PFSK-1 (cell line): Measurements from ENCODE around the gene FKBP14.

ENCODE experiments used
- FOXP2 ChIP-seq: optimal IDR thresholded peaks from 2 replicates; pipeline ENCODE3; 2011; ENCODE audit warnings: borderline replicate concordance, control low read depth, inconsistent platforms; ENCODE audit not compliant: insufficient read depth; ENCODE audit errors: extremely low read length, extremely low read depth
- POLR2AphosphoS5 ChIP-seq: IDR thresholded peaks from 2 replicates; pipeline ENCODE4 v1.6.1; 2012; ENCODE audit warnings: low read depth, mild to moderate bottlenecking, control low read depth, low read length, moderate library complexity
- SIN3A ChIP-seq: IDR thresholded peaks from 2 replicates; pipeline ENCODE4 v1.6.1; 2012; ENCODE audit warnings: mild to moderate bottlenecking, low read length, moderate library complexity, borderline replicate concordance; ENCODE audit not compliant: insufficient read depth
- TAF1 ChIP-seq: IDR thresholded peaks from 2 replicates; pipeline ENCODE4 v1.6.1; 2012; ENCODE audit warnings: low read length, control low read depth, borderline replicate concordance; ENCODE audit not compliant: insufficient read depth
- TF ChIP-seq, protein P1 (sequence below), 2 experiments: IDR thresholded peaks; 2 replicates each; pipeline versions ENCODE4 v1.6.1 to v1.8.0; 2011 to 2012; ENCODE audit warnings: low read depth in 2 of 2, low read length in 2 of 2, control low read depth in 1 of 2, inconsistent platforms in 1 of 2, mild to moderate bottlenecking in 1 of 2, moderate library complexity in 1 of 2; ENCODE audit not compliant: insufficient read depth in 1 of 2

DNA sequence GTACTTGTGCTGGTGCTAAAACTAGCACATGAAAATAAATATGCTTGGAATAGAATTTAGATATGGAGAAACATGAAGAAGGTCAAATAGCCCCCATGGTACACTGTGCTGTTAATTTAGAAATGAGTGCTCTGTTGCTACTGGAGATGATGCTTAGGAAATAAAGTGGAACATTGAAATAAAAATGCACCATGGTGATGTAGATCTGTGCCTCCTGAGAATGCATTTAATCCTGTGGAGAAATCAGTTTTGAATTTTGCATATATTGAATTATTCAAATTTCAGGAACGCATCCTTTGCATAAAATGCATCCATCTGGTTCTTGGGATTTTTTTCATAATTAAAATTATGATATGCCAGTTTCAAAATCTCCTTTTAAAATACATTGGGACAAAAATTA, 46.2 kb upstream of the FKBP14 start:
- TF ChIP-seq POLR2AphosphoS5 (no peak), FOXP2 (no peak), SIN3A (no peak), TAF1 (no peak)
- TF ChIP-seq, protein P1, sequence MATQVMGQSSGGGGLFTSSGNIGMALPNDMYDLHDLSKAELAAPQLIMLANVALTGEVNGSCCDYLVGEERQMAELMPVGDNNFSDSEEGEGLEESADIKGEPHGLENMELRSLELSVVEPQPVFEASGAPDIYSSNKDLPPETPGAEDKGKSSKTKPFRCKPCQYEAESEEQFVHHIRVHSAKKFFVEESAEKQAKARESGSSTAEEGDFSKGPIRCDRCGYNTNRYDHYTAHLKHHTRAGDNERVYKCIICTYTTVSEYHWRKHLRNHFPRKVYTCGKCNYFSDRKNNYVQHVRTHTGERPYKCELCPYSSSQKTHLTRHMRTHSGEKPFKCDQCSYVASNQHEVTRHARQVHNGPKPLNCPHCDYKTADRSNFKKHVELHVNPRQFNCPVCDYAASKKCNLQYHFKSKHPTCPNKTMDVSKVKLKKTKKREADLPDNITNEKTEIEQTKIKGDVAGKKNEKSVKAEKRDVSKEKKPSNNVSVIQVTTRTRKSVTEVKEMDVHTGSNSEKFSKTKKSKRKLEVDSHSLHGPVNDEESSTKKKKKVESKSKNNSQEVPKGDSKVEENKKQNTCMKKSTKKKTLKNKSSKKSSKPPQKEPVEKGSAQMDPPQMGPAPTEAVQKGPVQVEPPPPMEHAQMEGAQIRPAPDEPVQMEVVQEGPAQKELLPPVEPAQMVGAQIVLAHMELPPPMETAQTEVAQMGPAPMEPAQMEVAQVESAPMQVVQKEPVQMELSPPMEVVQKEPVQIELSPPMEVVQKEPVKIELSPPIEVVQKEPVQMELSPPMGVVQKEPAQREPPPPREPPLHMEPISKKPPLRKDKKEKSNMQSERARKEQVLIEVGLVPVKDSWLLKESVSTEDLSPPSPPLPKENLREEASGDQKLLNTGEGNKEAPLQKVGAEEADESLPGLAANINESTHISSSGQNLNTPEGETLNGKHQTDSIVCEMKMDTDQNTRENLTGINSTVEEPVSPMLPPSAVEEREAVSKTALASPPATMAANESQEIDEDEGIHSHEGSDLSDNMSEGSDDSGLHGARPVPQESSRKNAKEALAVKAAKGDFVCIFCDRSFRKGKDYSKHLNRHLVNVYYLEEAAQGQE (IDR thresholded peaks at IDR 0.05; ENCODE audit: insufficient read depth in 1 of 2, low read depth in 2 of 2, low read length in 2 of 2) = no peak
